WTC11 (cell line): ENCODE measurements around the gene BET1L.

Source experiments
- E2F1 ChIP-seq: sonication (generic); formaldehyde crosslinking; IDR thresholded peaks from 2 replicates; pipeline ENCODE4 v1.8.0; 2022; ENCODE audit warnings: mild to moderate bottlenecking, missing genetic modification reagents
- JUN ChIP-seq: sonication (generic); formaldehyde crosslinking; IDR thresholded peaks from 2 replicates; pipeline ENCODE4 v1.8.0; 2023; ENCODE audit warnings: mild to moderate bottlenecking, missing genetic modification reagents
- NFE2L1 ChIP-seq: sonication (generic); formaldehyde crosslinking; IDR thresholded peaks from 2 replicates; pipeline ENCODE4 v1.8.1; 2023; ENCODE audit warnings: missing genetic modification reagents
- TF ChIP-seq, protein P1 (sequence below): sonication (generic); formaldehyde crosslinking; IDR thresholded peaks from 2 replicates; pipeline ENCODE4 v1.8.0; 2022; ENCODE audit warnings: missing genetic modification reagents
- TF ChIP-seq, protein P2 (sequence below): fragments of 200-600 bp; IDR thresholded peaks from 2 replicates; pipeline ENCODE4 v1.8.0; 2022; ENCODE audit warnings: antibody characterized with exemption

GRCh38 chr11:199004-199581, 8.1 kb downstream of the BET1L start:
- TF ChIP-seq, protein P1, sequence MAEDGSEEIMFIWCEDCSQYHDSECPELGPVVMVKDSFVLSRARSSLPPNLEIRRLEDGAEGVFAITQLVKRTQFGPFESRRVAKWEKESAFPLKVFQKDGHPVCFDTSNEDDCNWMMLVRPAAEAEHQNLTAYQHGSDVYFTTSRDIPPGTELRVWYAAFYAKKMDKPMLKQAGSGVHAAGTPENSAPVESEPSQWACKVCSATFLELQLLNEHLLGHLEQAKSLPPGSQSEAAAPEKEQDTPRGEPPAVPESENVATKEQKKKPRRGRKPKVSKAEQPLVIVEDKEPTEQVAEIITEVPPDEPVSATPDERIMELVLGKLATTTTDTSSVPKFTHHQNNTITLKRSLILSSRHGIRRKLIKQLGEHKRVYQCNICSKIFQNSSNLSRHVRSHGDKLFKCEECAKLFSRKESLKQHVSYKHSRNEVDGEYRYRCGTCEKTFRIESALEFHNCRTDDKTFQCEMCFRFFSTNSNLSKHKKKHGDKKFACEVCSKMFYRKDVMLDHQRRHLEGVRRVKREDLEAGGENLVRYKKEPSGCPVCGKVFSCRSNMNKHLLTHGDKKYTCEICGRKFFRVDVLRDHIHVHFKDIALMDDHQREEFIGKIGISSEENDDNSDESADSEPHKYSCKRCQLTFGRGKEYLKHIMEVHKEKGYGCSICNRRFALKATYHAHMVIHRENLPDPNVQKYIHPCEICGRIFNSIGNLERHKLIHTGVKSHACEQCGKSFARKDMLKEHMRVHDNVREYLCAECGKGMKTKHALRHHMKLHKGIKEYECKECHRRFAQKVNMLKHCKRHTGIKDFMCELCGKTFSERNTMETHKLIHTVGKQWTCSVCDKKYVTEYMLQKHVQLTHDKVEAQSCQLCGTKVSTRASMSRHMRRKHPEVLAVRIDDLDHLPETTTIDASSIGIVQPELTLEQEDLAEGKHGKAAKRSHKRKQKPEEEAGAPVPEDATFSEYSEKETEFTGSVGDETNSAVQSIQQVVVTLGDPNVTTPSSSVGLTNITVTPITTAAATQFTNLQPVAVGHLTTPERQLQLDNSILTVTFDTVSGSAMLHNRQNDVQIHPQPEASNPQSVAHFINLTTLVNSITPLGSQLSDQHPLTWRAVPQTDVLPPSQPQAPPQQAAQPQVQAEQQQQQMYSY (CRISPR knock-in tag), result no peak
- TF ChIP-seq JUN (CRISPR knock-in tag) (no peak), E2F1 (no peak), NFE2L1 (CRISPR knock-in tag) (no peak)
- TF ChIP-seq, protein P2, sequence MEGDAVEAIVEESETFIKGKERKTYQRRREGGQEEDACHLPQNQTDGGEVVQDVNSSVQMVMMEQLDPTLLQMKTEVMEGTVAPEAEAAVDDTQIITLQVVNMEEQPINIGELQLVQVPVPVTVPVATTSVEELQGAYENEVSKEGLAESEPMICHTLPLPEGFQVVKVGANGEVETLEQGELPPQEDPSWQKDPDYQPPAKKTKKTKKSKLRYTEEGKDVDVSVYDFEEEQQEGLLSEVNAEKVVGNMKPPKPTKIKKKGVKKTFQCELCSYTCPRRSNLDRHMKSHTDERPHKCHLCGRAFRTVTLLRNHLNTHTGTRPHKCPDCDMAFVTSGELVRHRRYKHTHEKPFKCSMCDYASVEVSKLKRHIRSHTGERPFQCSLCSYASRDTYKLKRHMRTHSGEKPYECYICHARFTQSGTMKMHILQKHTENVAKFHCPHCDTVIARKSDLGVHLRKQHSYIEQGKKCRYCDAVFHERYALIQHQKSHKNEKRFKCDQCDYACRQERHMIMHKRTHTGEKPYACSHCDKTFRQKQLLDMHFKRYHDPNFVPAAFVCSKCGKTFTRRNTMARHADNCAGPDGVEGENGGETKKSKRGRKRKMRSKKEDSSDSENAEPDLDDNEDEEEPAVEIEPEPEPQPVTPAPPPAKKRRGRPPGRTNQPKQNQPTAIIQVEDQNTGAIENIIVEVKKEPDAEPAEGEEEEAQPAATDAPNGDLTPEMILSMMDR, result no peak
